ENCODE measurements around the gene NFE2L1. TPM values are rescaled to one million over a fixed set of nuclear protein-coding genes. Genes with fewer than 3 reads are reported as not detected.
A peak's percentile ranks its signal among the peaks of the same experiment; 100 is the strongest.

The NFE2L1 gene
- total RNA-seq, 2 donors from 2014 or later = 87.8 to 244 TPM

DNA sequence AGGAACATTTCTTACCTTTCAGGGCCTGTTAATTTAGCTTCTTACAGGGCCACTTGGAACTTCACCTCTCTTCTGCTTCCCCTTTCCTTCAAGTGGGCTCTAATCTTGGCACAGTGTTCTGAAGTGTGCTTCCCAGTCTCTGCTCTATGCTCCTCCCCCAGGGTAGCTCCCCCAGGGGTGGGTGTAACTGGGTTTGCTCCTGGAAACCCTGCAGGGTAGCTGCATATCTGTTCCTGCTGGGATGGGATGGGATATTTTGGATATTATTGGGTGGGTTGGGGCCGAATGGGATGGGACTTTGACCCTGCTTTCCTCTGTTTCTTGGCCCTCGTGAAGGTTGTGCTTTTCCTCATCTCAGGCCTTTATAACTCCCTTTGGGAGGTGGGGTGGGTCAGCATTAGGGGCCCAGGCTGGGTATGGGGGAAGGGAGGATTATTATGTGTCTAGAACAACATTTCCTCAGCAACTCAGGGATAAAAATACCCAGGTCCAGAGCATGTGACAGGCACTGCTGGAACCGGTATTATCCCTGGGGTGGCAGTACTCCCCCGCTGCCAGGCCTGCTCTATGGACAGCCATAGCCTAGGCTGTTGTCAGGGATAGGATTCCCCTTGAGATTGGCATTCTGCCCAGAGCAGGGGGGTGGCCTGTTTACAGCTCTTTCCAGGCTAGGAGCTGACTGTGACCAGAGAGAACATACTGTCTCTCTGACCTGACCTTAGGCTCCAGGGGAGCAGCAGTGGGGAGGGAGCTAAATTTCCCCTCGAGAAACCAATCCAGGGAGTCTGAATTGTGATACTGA is 5.0 kb downstream of the NFE2L1 start:
- intact Hi-C loops (cut with DNase I) = no loop called here
- WGBS = 52% methylated on average over 3 of the region's 5 CpGs
- Histone ChIP-seq H3K27me3 (replicated peaks; ENCODE audit: insufficient read depth) (no peaks in the 10 kb centered on the region), H3K27ac (peak overlapping the region; percentile 95 to 98), H3K4me1 (replicated peaks) (peaks cover 43% of the 10 kb centered on the region), H3K4me3 (no peak overlapping the region), H3K9me3 (no peaks in the 10 kb centered on the region), H3K36me3 (peaks cover 0 to 21% of the 10 kb centered on the region in 2 donors)
- no peak for TF ChIP-seq POLR2A (IDR thresholded peaks at IDR 0.05)
- no peak for TF ChIP-seq CTCF (IDR thresholded peaks at IDR 0.05)
- peak; percentile 37 for TF ChIP-seq POLR2AphosphoS5 (IDR thresholded peaks at IDR 0.05)
- peak; percentile 20 for DNase-seq (ENCODE audit: low spot score)

DNA sequence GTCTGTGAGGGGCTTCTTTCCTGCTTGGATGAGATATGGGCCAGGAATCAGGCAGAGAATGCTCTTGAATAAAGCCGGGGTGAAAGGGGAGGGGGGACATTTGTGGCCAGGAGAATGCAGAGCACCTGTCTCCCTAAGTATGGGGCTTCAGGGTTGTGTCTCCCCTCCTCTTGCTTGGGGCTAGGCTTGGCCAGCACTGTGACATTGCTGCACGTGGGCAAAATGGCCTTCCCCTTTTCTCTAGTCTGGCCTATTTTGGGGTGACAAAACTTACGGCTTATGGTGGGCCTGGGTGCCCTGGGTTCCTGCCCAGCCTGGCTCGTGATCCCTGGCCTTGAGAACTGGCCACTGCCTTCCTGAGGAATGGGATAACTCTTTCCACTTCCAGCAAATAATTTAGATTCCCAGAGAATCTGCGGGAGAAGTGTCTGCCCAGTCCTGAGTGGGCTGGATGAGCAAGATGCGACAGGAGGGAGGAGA is 5.6 kb downstream of the NFE2L1 start:
- Histone ChIP-seq H3K4me3 (no peak overlapping the region), H3K27ac (peak overlapping the region; percentile 95 to 98), H3K36me3 (peaks cover 0 to 25% of the 10 kb centered on the region in 2 donors), H3K4me1 (replicated peaks) (peaks cover 43% of the 10 kb centered on the region), H3K27me3 (replicated peaks; ENCODE audit: insufficient read depth) (no peaks in the 10 kb centered on the region), H3K9me3 (no peaks in the 10 kb centered on the region)
- DNase-seq (ENCODE audit: low spot score) = no peak
- intact Hi-C loops (cut with DNase I) = no loop called here
- 22% methylated on average over 6 of the region's 6 CpGs for WGBS
- TF ChIP-seq POLR2A (IDR thresholded peaks at IDR 0.05) (no peak), CTCF (IDR thresholded peaks at IDR 0.05) (no peak), POLR2AphosphoS5 (IDR thresholded peaks at IDR 0.05) (no peak)

DNA sequence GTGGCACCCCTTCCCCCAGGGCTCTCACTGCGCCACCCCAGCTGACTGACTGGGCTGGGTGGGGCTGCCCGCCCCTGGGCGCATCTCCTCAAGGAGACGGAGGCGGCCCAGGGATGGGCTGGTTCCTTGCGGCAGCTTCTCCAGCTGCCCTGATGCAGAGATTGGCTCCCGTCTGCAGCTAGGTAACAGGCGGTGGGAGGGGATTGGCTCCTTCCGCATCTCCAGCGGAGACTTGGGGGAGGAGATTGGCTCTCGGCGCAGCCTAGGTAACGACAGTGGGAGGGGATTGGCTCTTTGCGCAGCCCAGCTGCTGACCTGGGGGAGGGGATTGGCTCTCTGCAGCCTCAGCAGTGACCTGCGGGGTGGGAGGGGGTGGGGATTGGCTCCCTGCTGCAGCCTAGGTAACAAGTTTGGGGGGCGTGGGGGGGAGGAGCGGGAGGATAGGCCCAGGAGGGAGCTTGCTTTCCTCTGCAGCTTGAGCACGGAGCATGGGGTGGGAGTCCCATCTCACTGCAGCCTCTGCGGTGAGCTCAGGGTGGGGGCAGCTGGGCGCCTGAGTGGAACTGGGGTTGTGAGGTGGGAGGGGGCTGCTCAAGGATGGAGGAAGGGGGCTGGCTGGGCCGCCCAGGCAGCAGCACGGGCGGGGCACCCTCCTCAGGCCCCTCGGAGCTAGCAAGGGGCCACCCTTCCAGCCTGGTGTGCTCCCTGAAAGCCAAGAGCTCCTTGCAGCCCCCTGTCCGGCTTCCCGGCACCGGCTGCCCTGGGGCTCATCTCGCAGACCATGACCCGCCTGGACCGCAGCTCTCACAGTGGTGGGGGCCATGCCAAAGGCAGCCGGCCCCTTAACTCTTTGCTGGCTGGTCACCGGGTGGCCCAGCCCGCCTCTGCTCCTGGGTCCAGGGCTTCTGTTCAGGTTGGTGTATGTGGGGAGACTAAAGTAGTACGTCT is 6.4 kb downstream of the NFE2L1 start:
- Histone ChIP-seq H3K4me1 (replicated peaks) (peaks cover 42% of the 10 kb centered on the region), H3K9me3 (no peaks in the 10 kb centered on the region), H3K36me3 (peaks cover 0 to 32% of the 10 kb centered on the region in 2 donors), H3K27me3 (replicated peaks; ENCODE audit: insufficient read depth) (no peaks in the 10 kb centered on the region), H3K27ac (peak overlapping the region; percentile 95 to 98), H3K4me3 (peak overlapping the region in 1 of 2 donors; percentile 19)
- TF ChIP-seq CTCF (IDR thresholded peaks at IDR 0.05) (no peak), POLR2AphosphoS5 (IDR thresholded peaks at IDR 0.05) (peak; percentile 89), POLR2A (IDR thresholded peaks at IDR 0.05) (peak; percentile 17)
- 23% methylated on average over 29 of the region's 34 CpGs for WGBS
- intact Hi-C loops (cut with DNase I) = no loop called here
- peak; percentile 87 for DNase-seq (ENCODE audit: low spot score)

- intact Hi-C loops (cut with DNase I) = no loop called here
- H3K9me3 ChIP-seq = no peaks in the 10 kb centered on the region
- no peak for TF ChIP-seq POLR2A (IDR thresholded peaks at IDR 0.05)
- no peak for TF ChIP-seq CTCF (IDR thresholded peaks at IDR 0.05)
- TF ChIP-seq POLR2AphosphoS5 (IDR thresholded peaks at IDR 0.05) = no peak
- H3K4me3 ChIP-seq = no peak overlapping the region
- DNase-seq (ENCODE audit: low spot score) = no peak
- H3K27ac ChIP-seq = no peak overlapping the region
- no peaks in the 10 kb centered on the region for H3K27me3 ChIP-seq (replicated peaks; ENCODE audit: insufficient read depth)
- H3K4me1 ChIP-seq (replicated peaks) = peaks cover 31% of the 10 kb centered on the region
- 76% methylated on average over 5 of the region's 5 CpGs for WGBS
- peaks cover 0 to 35% of the 10 kb centered on the region in 2 donors for H3K36me3 ChIP-seq
Observed at GRCh38 chr17:48055531-48056245, 7.5 kb downstream of the NFE2L1 start.

All from prostate gland (tissue), 2 donors.